Measurements from ENCODE around the gene DNLZ. TPM values are rescaled to one million over a fixed set of nuclear protein-coding genes. Genes with fewer than 3 reads are reported as not detected.

Gene DNLZ
- polyA plus RNA-seq, 1 of the 3 experiments (the other 2 are of a cell fraction): 40.6 TPM

GRCh38 chr9:136381966-136382513, 18.5 kb upstream of the DNLZ start:
- H3K4me2 ChIP-seq: no peak overlapping the region
- TF ChIP-seq REST (IDR thresholded peaks at IDR 0.05; ENCODE audit: low read depth, low read length) (no peak), POLR2AphosphoS5 (IDR thresholded peaks at IDR 0.05; ENCODE audit: low read depth, low read length) (no peak), IRF3 (IDR thresholded peaks at IDR 0.05; ENCODE audit: low read depth, low read length) (no peak), RAD21 (IDR thresholded peaks at IDR 0.05; ENCODE audit: low read length) (no peak), SIN3A (IDR thresholded peaks at IDR 0.05; ENCODE audit: borderline replicate concordance, low read depth, low read length) (no peak), USF2 (IDR thresholded peaks at IDR 0.05; ENCODE audit: borderline replicate concordance, low read depth, low read length) (no peak), RXRA (IDR thresholded peaks at IDR 0.05; ENCODE audit: borderline replicate concordance, low read depth) (no peak), FOXJ3 (CRISPR knock-in tag; IDR thresholded peaks at IDR 0.05) (no peak), MAX (IDR thresholded peaks at IDR 0.05; ENCODE audit: low read depth) (no peak), ZBTB33 (IDR thresholded peaks at IDR 0.05; ENCODE audit: borderline replicate concordance, low read depth) (no peak), RCOR1 (IDR thresholded peaks at IDR 0.05; ENCODE audit: low read length) (no peak), TEAD4 (IDR thresholded peaks at IDR 0.05; ENCODE audit: borderline replicate concordance, insufficient read depth) (no peak), TAF1 (IDR thresholded peaks at IDR 0.05; ENCODE audit: borderline replicate concordance, low read depth, low read length) (no peak), MXI1 (IDR thresholded peaks at IDR 0.05; ENCODE audit: low read depth, low read length) (no peak), RFX5 (IDR thresholded peaks at IDR 0.05; ENCODE audit: low read length) (no peak), SMC3 (IDR thresholded peaks at IDR 0.05; ENCODE audit: low read depth, low read length) (no peak), JUND (IDR thresholded peaks at IDR 0.05) (no peak)
- POLR2A ChIA-PET: interaction anchor here (0.7 to 1.3 kb wide), 2 partner anchors 12 to 19 kb away, joined by 3 read pairs; no protein-coding TSS in a partner anchor
- no peaks in the 10 kb centered on the region for H3K79me2 ChIP-seq (ENCODE audit: insufficient read depth)
- no peak for DNase-seq
- no peak overlapping the region for H3K4me3 ChIP-seq (ENCODE audit: low read depth in 2 of 2, low read length in 1 of 2)
- H3K27ac ChIP-seq (ENCODE audit: low read depth in 2 of 2, low read length in 1 of 2): no peak overlapping the region
- WGBS (ENCODE audit: low lambda C conversion rate): 97% methylated on average over 4 of the region's 25 CpGs
- no peaks in the 10 kb centered on the region for H4K20me1 ChIP-seq (ENCODE audit: insufficient read depth)
- H2AFZ ChIP-seq (ENCODE audit: low read depth): no peak overlapping the region
- peaks cover 5% of the 10 kb centered on the region for H3F3A ChIP-seq (replicated peaks; ENCODE audit: insufficient read depth)
- no peaks in the 10 kb centered on the region for H3K9me3 ChIP-seq
- no peaks in the 10 kb centered on the region for H3K9me2 ChIP-seq
- H3K9ac ChIP-seq: no peak overlapping the region
- H3K36me3 ChIP-seq (replicated peaks in 1 of 2; ENCODE audit: control insufficient read depth in 1 of 2, insufficient read depth in 2 of 2, low read length in 1 of 2): peaks cover 18 to 66% of the 10 kb centered on the region in 2 experiments
- H3K27me3 ChIP-seq (ENCODE audit: insufficient read depth): no peaks in the 10 kb centered on the region
- CTCF ChIA-PET: interaction anchor here (0.8 to 1.3 kb wide), 2 partner anchors 17 to 19 kb away, joined by 3 to 10 read pairs; partner anchors contain the start of gene DNLZ
- no peaks in the 10 kb centered on the region for H3K4me1 ChIP-seq (ENCODE audit: control insufficient read depth in 1 of 2, insufficient read depth in 2 of 2, low read depth in 1 of 2, low read length in 1 of 2)

All from SK-N-SH (cell line).